OCI-LY1 (cell line): Measurements from ENCODE around the gene NNT.

Source experiments
- H2AFZ ChIP-seq: fragments of 200-600 bp; sonication (generic), shearing (Covaris generic); 2 replicates; pipeline ENCODE4 v1.6.0; 2014; ENCODE audit warnings: antibody characterized with exemption, mild to moderate bottlenecking, low read length
- H3F3A ChIP-seq: fragments of 200-600 bp; sonication (generic), shearing (Covaris generic); 2 replicates; pipeline ENCODE4 v1.6.0; 2014; ENCODE audit warnings: mild to moderate bottlenecking, antibody characterized with exemption, low read length, moderate library complexity; ENCODE audit not compliant: insufficient read depth
- H3K27ac ChIP-seq: fragments of 200-600 bp; sonication (generic); 2 replicates; pipeline ENCODE4 v1.5.1; 2014; ENCODE audit warnings: low read length, mixed run types, mild to moderate bottlenecking, low read depth; ENCODE audit not compliant: poor library complexity, severe bottlenecking
- H3K27me3 ChIP-seq: fragments of 200-600 bp; sonication (generic); 2 replicates; pipeline ENCODE4 v1.6.0; 2014; ENCODE audit warnings: antibody characterized with exemption, mild to moderate bottlenecking, low read length, moderate library complexity; ENCODE audit not compliant: insufficient read depth
- H3K36me3 ChIP-seq: fragments of 200-600 bp; sonication (generic); 2 replicates; pipeline ENCODE4 v1.6.1; 2014; ENCODE audit warnings: mild to moderate bottlenecking, antibody characterized with exemption, low read length, moderate library complexity, mixed read lengths; ENCODE audit not compliant: insufficient read depth
- H3K4me1 ChIP-seq: fragments of 200-600 bp; sonication (generic); 2 replicates; pipeline ENCODE4 v1.5.1; 2014; ENCODE audit warnings: mild to moderate bottlenecking, low read length, moderate library complexity; ENCODE audit not compliant: insufficient read depth, severe bottlenecking
- H3K4me2 ChIP-seq: fragments of 200-600 bp; sonication (generic), shearing (Covaris generic); 2 replicates; pipeline ENCODE4 v1.6.1; 2014; ENCODE audit warnings: low read length
- H3K4me3 ChIP-seq: fragments of 200-600 bp; sonication (generic); 2 replicates; pipeline ENCODE4 v1.5.1; 2014; ENCODE audit warnings: low read length, low read depth, mild to moderate bottlenecking, mixed read lengths; ENCODE audit not compliant: poor library complexity, severe bottlenecking
- H3K79me2 ChIP-seq: fragments of 200-600 bp; shearing (Covaris generic); 2 replicates; pipeline ENCODE4 v1.6.1; 2016; ENCODE audit warnings: mixed run types, low read length, mixed read lengths; ENCODE audit not compliant: insufficient read depth
- H3K9ac ChIP-seq: fragments of 200-600 bp; sonication (generic), shearing (Covaris generic); 2 replicates; pipeline ENCODE4 v1.6.1; 2014; ENCODE audit warnings: mild to moderate bottlenecking, low read length, mixed read lengths
- H3K9me2 ChIP-seq: fragments of 200-600 bp; sonication (generic), shearing (Covaris generic); 2 replicates; pipeline ENCODE4 v1.6.1; 2014; ENCODE audit warnings: low read depth, mild to moderate bottlenecking, low read length, mixed read lengths
- H3K9me3 ChIP-seq: fragments of 200-600 bp; shearing (Covaris generic); 2 replicates; pipeline ENCODE4 v1.6.1; 2014; ENCODE audit warnings: low read length, mixed read lengths
- H4K20me1 ChIP-seq: fragments of 200-600 bp; sonication (generic), shearing (Covaris generic); 2 replicates; pipeline ENCODE4 v1.6.0; 2016; ENCODE audit warnings: mild to moderate bottlenecking, low read length; ENCODE audit not compliant: insufficient read depth
- CTCF ChIP-seq: fragments of 200-600 bp; sonication (generic), shearing (Covaris generic); IDR thresholded peaks from 2 replicates; pipeline ENCODE4 v1.5.1; 2017; ENCODE audit warnings: mild to moderate bottlenecking, antibody characterized with exemption, low read length, moderate library complexity, mixed read lengths
- EZH2 ChIP-seq: fragments of 200-600 bp; sonication (generic), shearing (Covaris generic); IDR thresholded peaks from 2 replicates; pipeline ENCODE4 v1.8.0; 2017; ENCODE audit warnings: borderline replicate concordance, mixed run types, mild to moderate bottlenecking, antibody characterized with exemption, low read length, moderate library complexity, mixed read lengths

The NNT gene

GRCh38 chr5:43623048-43623680, 20.2 kb downstream of the NNT start:
- Histone ChIP-seq H3K79me2 (no peaks in the 10 kb centered on the region), H3K4me3 (no peak overlapping the region), H3K9me3 (no peaks in the 10 kb centered on the region), H4K20me1 (no peaks in the 10 kb centered on the region), H3K36me3 (peaks cover 46% of the 10 kb centered on the region), H3K27me3 (no peaks in the 10 kb centered on the region), H3K9ac (no peak overlapping the region), H3K4me1 (no peaks in the 10 kb centered on the region), H3F3A (no peaks in the 10 kb centered on the region), H3K27ac (no peak overlapping the region), H2AFZ (no peak overlapping the region), H3K9me2 (no peaks in the 10 kb centered on the region), H3K4me2 (no peak overlapping the region)
- no peak for TF ChIP-seq EZH2

GRCh38 chr5:43627028-43627427, 24.0 kb downstream of the NNT start:
- Histone ChIP-seq H2AFZ (no peak overlapping the region), H3K79me2 (no peaks in the 10 kb centered on the region), H3K36me3 (peaks cover 43% of the 10 kb centered on the region), H3F3A (no peaks in the 10 kb centered on the region), H3K4me1 (peaks cover 4% of the 10 kb centered on the region), H3K4me3 (no peak overlapping the region), H3K9ac (no peak overlapping the region), H3K27ac (no peak overlapping the region), H4K20me1 (no peaks in the 10 kb centered on the region), H3K9me2 (no peaks in the 10 kb centered on the region), H3K4me2 (no peak overlapping the region), H3K27me3 (no peaks in the 10 kb centered on the region), H3K9me3 (no peaks in the 10 kb centered on the region)
- peak; percentile 51 for TF ChIP-seq CTCF
- no peak for TF ChIP-seq EZH2

- no peaks in the 10 kb centered on the region for H3K27me3 ChIP-seq
- H3K4me2 ChIP-seq: no peak overlapping the region
- H3F3A ChIP-seq: no peaks in the 10 kb centered on the region
- H3K36me3 ChIP-seq: peaks cover 55% of the 10 kb centered on the region
- no peak overlapping the region for H3K27ac ChIP-seq
- H3K4me1 ChIP-seq: peaks cover 4% of the 10 kb centered on the region
- no peaks in the 10 kb centered on the region for H3K79me2 ChIP-seq
- H3K9me2 ChIP-seq: no peaks in the 10 kb centered on the region
- TF ChIP-seq EZH2 (no peak), CTCF (peak; percentile 71)
- H3K9me3 ChIP-seq: no peaks in the 10 kb centered on the region
- H3K4me3 ChIP-seq: no peak overlapping the region
- H4K20me1 ChIP-seq: no peaks in the 10 kb centered on the region
- no peak overlapping the region for H2AFZ ChIP-seq
- H3K9ac ChIP-seq: no peak overlapping the region
Measured at GRCh38 chr5:43631182-43631910, 28.4 kb downstream of the NNT start.
